NCI-H748 (cell line): Measurements from ENCODE around the gene DMXL2.
"Not testable (repeated sequence)": the region's sequence is repeated elsewhere in the genome, so short reads cannot be mapped to it uniquely, and the experiment has no call there.

Experiments
- DNase-seq: peaks from one replicate; lab custom pipeline; 2025; ENCODE audit not compliant: unreplicated experiment; lab: John Stamatoyannopoulos, UW

The DMXL2 gene

DNA sequence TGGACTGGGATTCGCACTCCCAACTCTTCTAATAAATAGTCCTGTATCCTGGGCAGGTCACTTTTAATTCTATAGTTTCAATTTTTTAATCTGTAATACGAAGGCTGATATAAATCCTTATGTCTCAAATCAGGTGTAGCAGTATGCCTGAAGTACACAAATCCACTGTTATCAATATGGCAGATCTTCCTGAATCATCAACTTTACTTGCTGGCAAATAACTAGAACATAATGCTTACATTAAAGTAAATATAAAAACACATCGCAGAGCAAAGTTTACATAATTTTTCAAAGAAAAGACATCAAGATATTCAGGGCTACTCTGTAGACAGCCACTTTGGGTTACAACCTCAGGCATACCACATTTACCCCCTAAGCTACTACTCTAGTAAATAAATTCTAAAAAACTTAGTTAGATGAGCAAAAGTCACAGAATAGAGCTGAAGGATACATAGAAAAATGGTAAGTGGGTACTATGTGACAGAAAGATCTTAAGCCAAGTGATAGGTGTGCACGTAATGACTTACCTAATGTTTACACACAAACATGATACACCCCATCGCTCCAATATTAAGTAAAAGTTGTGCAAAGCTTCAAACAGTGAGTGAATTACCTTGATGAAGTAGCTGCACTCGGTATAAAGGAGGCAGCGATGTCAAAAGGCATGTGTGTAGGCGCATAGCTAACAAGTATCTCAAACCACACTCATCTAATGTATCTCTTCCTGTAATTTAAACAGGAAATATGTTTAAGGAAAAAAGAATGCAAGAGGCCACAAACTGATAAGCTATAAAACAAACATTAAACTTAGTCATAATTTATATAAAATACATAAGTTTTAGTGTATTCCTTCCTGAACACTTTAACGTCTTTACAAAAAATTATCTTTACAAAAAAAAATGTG is 127.9 kb downstream of the DMXL2 start:
- no peak for DNase-seq

DNA sequence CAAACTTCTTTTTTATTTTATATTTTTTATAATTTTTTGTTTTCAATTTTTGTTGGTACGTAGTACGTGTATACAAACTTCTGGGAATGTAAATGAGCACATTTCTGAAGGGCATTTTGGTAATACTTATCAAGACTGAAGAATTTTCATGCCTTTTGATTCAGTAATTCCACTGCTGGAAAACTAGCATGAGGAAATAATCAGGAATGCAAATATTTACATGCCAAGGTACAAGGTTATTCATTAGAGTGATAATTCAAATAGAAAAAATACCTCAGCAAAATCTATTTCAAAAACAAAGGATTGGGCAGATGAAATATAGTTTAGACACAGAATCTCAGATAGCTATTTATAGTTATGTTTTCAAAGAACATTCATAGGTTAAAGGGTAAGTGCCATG is 128.7 kb downstream of the DMXL2 start:
- no peak for DNase-seq

DNA sequence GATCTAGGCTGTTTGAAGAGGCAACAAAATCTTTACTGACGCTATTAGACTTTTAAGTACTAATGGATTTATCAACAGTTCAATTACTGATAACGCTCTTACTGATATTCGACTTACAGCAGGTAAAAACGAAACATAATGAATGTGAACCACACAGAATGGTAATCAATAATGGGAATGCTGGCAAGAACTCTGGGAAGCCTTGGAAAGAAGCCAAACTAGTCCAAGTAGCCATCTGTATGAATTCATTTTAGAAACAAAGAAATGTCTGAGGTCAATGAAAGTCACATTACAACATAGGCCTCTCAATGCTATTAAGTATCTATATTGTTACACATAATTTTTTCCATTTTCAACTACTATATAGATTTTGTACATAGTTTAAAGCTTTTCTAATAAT is 130.0 kb downstream of the DMXL2 start:
- DNase-seq: peak; percentile 1

DNA sequence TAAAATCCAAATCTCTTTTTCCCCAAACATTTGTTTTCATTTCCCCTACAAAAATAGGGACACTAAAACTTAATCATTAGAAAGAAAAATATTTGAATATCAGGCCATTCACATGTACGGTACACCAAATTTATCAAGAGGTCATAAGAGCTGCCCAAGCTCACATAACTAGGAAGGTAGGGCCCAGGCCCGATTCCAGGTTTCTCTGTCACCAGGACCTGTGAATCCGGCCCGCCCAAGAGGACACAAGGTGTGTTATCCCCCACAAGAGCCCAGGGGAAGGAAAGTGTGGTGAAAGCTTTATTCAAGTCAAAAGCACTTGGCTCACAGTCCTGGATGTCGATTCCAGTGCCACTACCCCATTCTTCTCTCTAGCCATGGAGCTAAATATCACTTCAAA is 130.6 kb downstream of the DMXL2 start:
- no peak for DNase-seq

DNA sequence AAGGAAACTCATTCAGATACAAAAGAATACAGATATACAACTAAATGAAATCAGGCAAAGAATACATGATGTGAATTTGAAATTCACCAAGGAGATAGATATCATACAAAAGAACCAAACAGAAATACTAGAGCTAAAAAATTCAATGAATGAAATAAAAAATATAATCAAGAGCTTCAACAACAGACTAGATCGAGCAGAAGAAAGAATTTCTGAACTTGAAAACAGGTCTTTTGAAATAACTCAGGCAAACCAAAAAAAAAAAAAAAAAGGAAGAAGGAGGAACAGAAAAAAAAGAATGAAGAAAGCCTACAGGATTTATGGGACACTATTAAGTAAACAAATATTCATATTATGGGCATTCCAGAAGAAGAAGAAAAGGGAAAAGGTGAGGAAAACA is 137.8 kb downstream of the DMXL2 start:
- DNase-seq: no peak

DNA sequence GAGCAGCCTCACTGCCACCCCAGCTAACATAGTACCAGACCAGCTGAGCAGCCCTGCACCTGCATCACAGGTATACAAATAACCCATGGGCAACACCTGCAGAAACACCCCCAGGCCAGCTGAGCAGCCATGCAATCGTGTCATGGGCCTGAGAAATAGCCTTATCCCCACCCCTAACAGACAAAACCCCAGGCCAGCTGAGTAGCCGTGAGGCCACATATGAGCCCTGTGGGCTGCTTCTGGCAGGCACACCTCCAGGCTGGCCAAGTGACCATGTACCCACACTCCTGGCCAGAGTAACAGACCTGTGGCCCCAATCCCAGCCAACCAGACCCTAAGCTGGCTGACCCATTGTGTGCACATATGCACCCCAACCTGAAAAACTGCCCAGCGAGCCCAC is 138.6 kb downstream of the DMXL2 start:
- no peak for DNase-seq

DNA sequence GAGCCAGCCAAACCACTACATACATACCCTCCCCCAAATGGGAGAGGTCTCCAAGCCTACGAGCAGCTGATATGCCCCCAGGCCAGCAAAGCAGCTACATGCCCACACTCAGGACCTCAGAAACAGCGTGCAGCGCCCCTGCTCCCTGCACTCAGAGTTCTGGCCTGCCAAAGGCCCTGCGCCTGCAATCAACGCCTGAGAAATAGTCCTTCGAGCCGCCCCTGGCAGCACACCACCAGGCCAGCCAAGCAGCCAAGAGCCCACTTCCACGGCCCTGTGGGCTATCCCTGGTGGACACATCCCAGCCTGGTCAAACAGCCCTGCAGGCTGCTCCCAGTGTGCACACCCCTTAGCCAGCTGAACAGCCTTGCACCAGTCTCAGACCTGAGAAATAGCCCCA is 139.1 kb downstream of the DMXL2 start:
- DNase-seq: no peak

DNA sequence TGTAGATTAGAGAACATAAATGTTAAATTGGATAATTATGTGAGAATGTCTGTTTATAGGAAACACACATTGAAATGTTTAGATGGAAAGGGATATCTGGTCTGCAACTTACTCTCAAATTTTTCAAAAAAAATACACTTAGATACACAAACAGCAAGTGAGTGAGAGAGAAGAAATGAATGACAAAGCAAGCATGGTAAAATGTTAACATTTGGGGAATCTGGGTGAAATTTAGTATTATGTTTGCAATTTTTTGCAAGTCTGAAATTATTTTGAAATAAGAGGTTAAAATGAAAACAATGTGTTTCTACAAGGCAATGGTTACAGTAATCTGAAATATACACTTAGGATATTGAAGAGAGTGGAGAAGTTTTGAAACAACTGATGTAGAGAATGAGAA is 146.8 kb downstream of the DMXL2 start:
- no peak for DNase-seq

DNA sequence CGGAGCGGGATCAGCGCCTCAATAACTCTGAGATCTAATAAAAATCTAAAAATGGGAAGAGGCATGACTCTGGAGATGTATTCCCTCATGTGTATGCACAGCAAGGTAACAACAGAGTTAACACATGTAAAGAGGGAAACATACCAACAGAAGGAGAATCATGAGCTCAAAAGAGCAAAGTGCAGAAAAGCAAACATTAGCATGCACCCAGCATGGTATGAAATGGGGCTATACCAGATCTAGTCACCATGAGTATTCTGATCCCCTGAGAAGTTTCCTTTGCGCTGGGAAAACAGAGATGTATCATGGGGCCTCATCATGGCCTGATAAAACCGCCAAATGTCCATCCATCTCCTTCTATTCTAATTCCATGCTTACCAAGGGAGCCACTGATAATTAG is 152.1 kb downstream of the DMXL2 start:
- no peak for DNase-seq

DNA sequence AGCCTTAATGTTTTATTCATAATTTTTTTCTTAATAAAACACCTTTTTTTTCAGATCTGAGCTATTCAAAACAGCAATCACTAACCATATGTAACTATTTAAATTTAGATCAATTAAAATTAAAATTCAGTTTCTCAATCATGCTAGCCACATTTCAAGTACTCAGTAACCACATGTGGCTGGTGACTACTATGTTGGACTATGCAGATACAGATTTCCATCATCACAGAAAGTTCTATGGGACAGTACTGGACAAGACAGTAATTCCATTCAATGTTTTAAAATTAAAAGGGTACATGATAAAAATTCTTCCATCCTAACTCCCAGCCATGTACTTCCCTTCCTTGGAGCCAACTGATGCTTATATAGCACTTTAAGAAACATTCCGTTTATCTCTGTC is 161.8 kb downstream of the DMXL2 start:
- DNase-seq: no peak

DNA sequence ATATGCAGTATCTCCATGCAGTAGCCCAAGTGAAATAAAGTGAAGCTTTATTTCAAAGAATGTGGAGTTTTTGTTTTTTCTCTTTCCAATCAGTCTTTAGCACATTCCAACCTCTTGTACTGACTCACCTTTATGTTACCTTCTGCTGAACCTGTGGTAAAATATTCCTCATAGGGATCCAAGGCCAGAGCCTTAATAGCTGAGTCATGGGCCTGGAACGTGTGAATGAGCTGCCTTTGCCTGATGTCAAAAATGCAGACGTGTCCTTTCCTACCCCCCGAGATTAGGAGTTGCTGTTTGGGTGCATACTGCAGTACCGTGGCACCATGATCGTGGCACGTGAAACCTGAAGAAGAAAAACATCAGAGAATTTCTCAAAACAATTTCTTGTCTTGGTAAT is 172.6 kb downstream of the DMXL2 start:
- DNase-seq: no peak

DNA sequence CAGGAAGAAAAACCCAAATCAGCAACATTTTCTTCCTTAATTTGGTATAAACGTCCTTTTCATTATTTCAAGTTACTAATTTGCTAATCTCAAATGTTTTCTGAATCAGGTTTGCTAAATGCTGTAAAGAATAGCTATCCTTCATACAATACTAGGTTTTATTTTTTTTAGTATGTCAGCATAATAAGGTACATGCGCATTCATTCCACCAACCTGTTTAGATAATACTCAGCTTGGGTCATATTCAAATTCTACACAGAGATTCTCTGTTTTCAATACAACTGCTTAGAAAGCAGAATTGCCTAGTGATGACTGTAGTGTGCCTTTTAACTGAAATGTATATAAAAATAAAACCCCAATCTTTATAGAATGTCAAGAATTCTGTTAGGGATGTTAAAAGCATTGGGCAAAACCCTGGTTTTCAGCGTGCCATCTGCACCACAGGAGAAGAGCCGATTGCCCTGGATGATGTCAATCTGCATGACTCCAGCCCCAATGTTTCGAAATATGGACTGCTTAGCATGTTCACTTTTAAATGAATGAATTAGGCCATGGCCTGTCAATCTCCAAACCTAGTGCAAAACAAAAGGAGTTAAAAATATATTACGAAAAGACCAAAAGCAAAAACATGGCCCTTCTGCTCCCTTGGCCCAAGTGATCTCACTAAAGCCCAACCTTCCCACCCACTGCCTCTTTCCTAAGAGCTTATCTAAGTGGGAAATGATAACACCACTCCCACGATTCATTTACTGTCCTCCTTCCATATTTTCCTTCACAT is 173.8 kb downstream of the DMXL2 start:
- no peak for DNase-seq

DNA sequence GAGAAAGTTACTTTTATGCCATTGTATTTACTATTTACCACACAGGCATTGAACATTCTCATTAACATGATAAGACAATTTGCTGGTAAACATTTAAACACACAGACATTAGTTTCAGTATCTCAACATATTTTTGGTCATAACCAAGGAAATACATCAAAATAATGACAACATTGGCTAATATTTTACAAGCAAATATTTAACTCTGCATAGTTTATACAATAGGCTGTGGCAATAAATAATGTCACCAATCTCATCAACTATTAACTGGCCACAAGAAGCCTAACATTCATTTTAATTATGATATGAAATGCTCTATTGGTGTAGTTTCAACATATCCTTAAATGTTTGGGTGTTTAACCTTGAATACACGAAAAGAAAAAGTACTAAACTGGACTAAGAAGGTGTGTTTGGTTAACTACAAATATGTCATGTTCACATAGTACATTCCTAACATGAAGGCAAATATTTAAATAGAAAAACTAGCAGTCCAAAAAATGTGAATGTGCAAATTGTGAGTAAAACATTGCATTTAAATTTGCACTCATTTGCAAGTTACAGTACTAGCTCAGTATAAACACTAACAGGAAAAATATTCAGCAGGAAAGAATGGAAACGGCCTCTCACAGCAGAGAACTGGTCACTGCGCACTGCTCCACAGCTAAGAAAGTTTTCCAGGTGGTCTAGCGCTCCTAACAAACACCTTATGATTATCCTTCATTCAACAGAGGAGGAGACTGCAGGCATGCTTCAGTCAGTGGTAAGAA is 174.5 kb downstream of the DMXL2 start:
- DNase-seq: no peak

DNA sequence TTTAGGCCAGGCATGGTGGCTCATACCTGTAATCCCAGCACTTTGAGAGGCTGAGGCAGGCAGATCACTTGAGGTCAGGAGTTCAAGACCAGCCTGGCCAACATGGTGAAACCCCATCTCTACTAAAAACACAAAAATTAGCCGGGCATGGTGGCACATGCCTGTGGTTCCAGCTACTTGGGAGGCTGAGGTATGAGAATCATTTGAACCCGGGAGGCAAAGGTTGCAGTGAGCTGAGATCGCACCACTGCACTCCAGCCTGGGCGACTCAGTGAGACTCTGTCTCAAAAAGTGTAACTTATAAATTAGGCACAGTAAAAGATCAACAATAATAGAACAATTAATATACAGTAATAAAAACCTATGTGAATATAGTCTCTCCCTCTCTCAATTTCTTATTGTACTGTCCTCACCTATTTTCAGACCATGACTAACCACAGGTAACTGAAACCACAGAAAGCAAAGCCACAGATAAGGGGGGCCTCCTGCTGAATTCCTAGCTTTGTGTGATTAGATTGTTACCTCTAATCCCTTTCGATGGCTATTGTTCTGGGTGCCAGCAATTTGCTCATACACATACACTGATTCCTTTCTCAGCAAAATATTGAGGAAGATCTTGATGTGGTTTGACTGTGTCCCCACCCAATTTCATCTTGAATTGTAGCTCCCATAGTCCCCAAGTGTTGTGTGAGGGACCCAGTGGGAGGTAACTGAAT is 176.4 kb downstream of the DMXL2 start:
- not testable (repeated sequence) for DNase-seq

DNA sequence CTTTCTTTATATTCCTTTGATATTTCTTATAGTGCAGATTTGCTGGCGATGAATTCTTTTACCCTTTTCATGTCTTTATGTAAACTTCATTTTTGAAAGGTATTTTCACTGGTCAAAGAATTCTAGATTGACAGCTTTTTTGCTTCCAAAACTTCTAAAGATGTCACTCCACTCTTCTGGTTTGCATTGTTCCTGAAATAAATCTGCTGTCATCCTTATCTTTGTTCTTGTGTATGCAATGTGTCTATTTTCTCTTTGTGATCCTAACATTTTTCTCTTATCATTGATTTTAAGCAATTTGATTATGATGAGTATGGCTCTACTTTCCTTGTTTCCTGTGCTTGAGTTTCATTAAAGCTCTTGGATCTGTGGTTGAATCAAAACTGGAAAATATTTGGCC is 177.8 kb downstream of the DMXL2 start:
- DNase-seq: no peak

DNA sequence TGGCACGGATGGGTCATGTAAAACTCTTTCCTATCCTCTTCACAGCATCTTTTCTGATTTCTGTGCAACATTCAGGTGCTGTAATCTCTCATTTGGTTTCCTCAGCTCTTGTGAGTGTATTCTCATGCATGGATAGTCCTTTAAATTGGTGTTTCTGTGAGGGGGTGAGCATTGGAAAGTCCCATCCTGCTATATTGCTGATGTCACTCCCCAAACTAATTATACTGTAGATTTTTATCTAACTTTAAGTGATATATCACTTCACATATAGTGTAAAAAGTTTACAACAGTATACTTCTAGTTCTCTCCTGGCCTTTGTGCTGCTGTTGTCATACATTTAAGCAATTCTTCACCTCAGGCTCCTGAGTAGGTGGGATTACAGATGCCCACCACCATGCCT is 178.5 kb downstream of the DMXL2 start:
- DNase-seq: no peak

DNA sequence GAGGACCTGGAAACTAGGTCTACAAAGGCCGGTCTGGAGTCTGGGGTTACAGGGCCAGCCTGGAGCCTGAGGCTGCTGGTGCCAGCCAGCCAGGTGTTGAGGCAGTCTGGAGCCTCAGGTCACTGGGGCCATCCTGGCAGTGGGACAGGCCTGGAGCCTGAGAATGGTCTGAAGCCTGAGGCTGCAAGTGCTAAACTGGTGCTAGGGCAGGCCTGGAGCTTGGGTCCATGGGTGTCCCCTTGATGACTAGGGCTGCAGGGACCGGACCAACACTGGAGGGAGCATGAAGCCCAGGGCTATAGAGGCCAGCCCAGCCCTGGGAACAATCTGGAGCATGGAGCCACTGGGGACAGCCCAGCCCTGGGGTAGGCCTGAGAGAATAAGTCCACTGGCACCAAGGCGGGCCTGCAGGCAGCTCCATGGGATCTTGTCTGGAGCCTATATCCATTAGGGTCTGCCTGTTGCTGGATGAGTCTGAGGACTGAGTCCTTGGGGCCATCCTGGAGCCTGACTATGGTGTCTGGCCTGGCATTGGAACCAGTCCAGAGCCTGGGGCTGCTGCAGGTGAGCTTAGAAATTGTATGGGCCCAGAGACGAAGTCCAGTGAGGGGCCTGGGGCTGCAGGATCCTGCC is 179.2 kb downstream of the DMXL2 start:
- DNase-seq: no peak

DNA sequence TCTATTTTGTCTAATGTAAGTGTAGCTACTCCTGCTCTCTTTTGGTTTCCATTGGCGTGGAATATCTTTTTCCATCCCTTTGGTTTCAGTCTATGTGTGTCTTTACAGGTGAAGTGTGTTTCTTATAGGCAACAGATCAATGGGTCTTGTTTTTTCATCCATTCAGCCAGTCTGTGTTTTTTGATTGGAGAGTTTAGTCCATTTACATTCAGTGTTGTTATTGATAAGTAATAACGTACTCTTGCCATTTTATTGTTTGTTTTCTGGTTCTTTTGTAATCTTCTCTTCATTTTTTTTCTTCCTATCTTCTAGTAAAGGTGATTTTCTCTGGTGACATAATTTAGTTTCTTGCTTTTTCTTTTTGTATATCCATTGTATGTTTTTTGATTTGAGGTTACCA is 184.0 kb downstream of the DMXL2 start:
- DNase-seq: no peak

DNA sequence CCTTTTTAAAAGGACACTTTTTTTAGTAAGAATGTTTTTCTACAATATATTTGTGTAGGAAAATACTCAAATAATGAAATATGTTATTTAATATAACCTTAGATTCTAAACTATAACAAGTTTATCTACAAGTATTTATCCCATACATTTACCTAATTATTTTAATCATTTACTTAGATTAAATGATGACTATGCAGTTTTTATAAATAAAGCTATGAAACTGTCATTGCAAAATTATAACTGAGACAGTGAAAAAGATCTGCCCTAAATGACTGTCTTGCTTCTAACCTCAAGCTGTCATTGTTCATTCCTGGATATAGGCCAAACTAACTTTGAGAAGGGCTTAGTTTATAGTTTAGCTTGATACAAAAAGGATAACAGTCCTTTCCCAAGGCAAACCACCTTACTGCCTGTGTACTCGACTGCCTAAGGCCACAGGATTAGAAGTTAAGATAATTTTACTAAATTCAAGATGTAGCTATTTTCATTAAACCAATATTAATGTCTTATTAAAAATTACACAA is 197.0 kb downstream of the DMXL2 start:
- no peak for DNase-seq

DNA sequence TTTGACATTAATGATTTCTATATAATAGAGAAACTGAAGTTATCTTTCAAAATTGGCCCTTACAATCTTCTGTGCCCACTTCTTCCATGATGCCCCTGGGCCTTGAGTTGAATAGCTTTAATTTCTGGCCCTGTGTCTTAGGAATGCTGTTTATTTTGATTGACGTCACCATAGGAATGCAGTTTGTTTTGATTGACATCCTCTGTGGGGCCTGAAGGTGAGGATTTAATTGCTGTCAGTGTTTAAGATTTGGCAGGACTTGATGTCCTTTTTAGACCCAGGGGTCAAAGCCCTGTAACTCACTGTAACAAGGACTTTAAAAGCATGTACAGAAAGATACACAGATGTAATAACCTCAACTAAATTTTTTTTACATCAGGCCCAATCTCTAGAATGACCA is 197.8 kb downstream of the DMXL2 start:
- no peak for DNase-seq
